ENCODE measurements around the gene ATP4A.
"Not testable (repeated sequence)": the region's sequence is repeated elsewhere in the genome, so short reads cannot be mapped to it uniquely, and the experiment has no call there.

The ATP4A gene

GRCh38 chr19:35563207-35563829, at the start of gene ATP4A:
ATP4A (minus strand) TSS chr19:35563658; CDS start chr19:35563629, 29 bp downstream.
- DNase-seq (ENCODE audit: low read depth in 2 of 2) = no peak

- DNase-seq (ENCODE audit: low read depth in 2 of 2) = peak; percentile 87 to 96
Observed at GRCh38 chr19:35612559-35613321, 49.3 kb upstream of the ATP4A start, which contains the start of gene HAUS5. HAUS5 (plus strand) TSS chr19:35612735; CDS start chr19:35612795, 60 bp downstream.

GRCh38 chr19:35612224-35612558, 48.7 kb upstream of the ATP4A start:
- DNase-seq (ENCODE audit: low read depth in 2 of 2) = no peak

GRCh38 chr19:35609851-35610353, 46.4 kb upstream of the ATP4A start:
- DNase-seq (ENCODE audit: low read depth in 2 of 2) = no peak

- DNase-seq (ENCODE audit: low read depth in 2 of 2) = no peak
Observed at GRCh38 chr19:35608251-35608650, 44.8 kb upstream of the ATP4A start.

GRCh38 chr19:35607661-35608060, 44.2 kb upstream of the ATP4A start:
- no peak for DNase-seq (ENCODE audit: low read depth in 2 of 2)

GRCh38 chr19:35607170-35607569, 43.7 kb upstream of the ATP4A start:
- DNase-seq (ENCODE audit: low read depth in 2 of 2) = not testable (repeated sequence)

- not testable (repeated sequence) for DNase-seq (ENCODE audit: low read depth in 2 of 2)
Observed at GRCh38 chr19:35604436-35604835, 41.0 kb upstream of the ATP4A start.

GRCh38 chr19:35601971-35602370, 38.5 kb upstream of the ATP4A start:
- no peak for DNase-seq (ENCODE audit: low read depth in 2 of 2)

- no peak for DNase-seq (ENCODE audit: low read depth in 2 of 2)
Observed at GRCh38 chr19:35596366-35596999, 33.0 kb upstream of the ATP4A start.

GRCh38 chr19:35595928-35596327, 32.5 kb upstream of the ATP4A start:
- no peak for DNase-seq (ENCODE audit: low read depth in 2 of 2)

GRCh38 chr19:35595026-35595425, 31.6 kb upstream of the ATP4A start:
- DNase-seq (ENCODE audit: low read depth in 2 of 2) = not testable (repeated sequence)

GRCh38 chr19:35592226-35592625, 28.8 kb upstream of the ATP4A start:
- no peak for DNase-seq (ENCODE audit: low read depth in 2 of 2)

- DNase-seq (ENCODE audit: low read depth in 2 of 2) = no peak
Observed at GRCh38 chr19:35590875-35591274, 27.4 kb upstream of the ATP4A start.

- no peak for DNase-seq (ENCODE audit: low read depth in 2 of 2)
Observed at GRCh38 chr19:35587321-35587720, 23.9 kb upstream of the ATP4A start.

- DNase-seq (ENCODE audit: low read depth in 2 of 2) = no peak
Observed at GRCh38 chr19:35585848-35586247, 22.4 kb upstream of the ATP4A start, which contains the start of gene PMIS2. PMIS2 (plus strand) TSS chr19:35586173; CDS start chr19:35586260, 87 bp downstream.

GRCh38 chr19:35582760-35583159, 19.3 kb upstream of the ATP4A start:
- DNase-seq (ENCODE audit: low read depth in 2 of 2) = no peak

- no peak for DNase-seq (ENCODE audit: low read depth in 2 of 2)
Observed at GRCh38 chr19:35578707-35579106, 15.2 kb upstream of the ATP4A start.

GRCh38 chr19:35577918-35578317, 14.5 kb upstream of the ATP4A start:
- no peak for DNase-seq (ENCODE audit: low read depth in 2 of 2)

GRCh38 chr19:35571406-35571965, 8.0 kb upstream of the ATP4A start:
- DNase-seq (ENCODE audit: low read depth in 2 of 2) = no peak

- DNase-seq (ENCODE audit: low read depth in 2 of 2) = no peak
Observed at GRCh38 chr19:35569281-35569781, 5.9 kb upstream of the ATP4A start.

GRCh38 chr19:35566738-35567137, 3.3 kb upstream of the ATP4A start:
- DNase-seq (ENCODE audit: low read depth in 2 of 2) = no peak

Data from stimulated activated CD4-positive, alpha-beta T cell treated with anti-CD3 and anti-CD28 coated beads, Interleukin-1b, Interleukin-23, amount 100 ng/mL, for 1 hour (primary cell).